ENCODE measurements around the gene GALNT6.
"Not testable (repeated sequence)": the region's sequence is repeated elsewhere in the genome, so short reads cannot be mapped to it uniquely, and the experiment has no call there.

The GALNT6 gene

DNA sequence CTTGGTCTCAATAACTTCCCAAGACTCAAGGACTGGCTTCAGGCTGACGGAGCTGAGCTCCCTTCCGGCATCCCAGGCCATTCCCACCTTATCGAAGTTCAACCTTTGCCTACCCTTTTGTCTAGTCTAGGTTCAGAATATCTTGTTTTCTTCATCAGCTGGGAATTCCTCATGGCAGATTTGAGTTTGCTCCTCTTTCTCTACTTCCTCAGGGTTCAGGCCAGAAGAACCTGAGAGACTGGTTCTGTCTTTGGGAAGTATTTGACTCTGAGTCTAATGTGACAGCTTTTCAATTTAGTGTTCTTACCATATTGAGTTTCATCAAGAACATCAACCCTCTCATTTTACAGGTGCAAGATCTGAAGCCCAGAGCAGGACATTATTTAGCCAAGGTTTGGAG, 69.3 kb downstream of the GALNT6 start:
- DNase-seq: no peak

DNA sequence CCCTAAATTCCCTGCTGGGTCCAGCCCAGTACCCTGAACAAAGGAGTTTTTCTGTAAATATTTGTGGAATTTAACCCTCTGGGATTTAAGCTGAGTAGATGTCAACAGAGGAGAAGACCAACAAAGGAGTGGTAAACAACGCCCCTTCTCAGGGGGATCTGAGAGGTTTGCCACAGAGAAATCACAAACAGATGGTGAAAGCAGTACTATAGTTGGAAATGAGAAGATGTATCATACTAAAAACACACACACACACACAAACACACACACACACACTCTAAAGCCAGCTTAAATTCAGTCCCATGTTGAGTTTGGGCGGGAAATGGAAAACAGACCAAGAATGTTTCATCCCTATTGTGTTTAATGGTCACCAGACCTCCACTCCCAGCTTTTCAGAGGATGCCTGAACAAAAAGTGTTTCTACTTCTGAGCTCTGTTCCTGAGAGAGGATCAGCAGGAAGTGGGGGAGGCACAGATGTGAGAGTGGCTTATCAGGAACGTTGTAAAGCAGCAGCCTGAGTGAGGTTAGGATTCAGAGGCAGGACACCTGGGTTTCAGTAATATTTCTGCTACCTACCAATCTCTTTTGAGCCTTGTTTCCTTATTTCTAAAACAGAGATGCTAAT, 70.4 kb downstream of the GALNT6 start:
- DNase-seq: no peak

DNA sequence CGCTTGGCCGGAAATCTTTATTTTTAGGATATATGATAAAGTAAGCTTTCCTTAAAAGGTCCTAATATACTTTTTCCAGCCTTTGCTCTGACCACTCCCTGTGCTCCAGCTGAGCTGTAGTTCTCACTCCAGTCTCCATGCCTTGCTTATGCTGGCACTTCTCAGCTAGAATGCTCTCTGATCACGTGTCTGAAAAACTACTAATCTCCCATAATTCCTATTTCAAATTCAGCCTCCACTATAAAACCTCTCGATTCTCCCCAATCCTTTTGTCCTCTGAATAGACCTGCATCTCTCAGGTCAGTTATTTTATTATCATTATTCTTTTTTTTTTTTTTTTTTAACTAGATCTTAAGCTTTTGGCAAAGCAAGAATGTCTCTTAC, 70.9 kb downstream of the GALNT6 start:
- DNase-seq: no peak

DNA sequence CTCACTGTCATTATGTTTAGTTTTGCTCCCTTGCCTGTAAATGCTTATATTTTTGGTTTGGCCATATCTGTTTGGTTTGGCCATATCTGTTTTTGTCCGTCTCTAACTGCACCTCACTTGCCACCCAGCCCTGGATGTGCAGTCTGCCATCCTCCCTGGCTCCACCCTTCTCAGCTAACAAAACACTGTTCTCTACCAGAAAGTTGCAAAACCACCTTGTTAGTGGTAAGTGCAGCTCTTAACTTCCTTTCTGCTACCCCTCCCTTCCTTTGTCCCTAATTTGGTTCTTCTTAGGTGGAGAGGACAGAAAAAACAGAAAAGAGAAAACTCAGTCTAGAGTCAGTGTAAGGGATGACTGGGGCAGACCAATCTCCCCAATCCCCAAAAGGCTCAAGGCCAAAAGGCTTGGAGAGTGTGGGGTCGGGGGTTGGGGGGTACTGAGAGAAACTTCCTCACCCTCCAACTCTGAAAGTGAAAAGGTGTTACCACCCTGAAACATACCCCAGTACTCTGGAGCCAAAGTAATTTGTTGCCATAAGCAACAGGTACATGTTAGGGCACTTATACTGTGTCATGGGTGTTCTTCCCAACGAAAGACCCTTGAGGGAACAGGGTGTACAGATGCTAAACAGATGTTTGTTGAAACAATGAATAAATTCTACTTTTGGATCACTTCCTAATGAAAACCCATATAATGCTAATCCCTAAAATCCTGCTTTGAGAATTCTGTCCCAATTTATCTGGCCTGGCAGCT, 72.2 kb downstream of the GALNT6 start:
- no peak for DNase-seq

- not testable (repeated sequence) for DNase-seq
These were observed 73.0 kb downstream of the GALNT6 start for GRCh38 chr12:51318057-51318806.

- no peak for DNase-seq
These were observed 79.8 kb downstream of the GALNT6 start for GRCh38 chr12:51311389-51311788.

DNA sequence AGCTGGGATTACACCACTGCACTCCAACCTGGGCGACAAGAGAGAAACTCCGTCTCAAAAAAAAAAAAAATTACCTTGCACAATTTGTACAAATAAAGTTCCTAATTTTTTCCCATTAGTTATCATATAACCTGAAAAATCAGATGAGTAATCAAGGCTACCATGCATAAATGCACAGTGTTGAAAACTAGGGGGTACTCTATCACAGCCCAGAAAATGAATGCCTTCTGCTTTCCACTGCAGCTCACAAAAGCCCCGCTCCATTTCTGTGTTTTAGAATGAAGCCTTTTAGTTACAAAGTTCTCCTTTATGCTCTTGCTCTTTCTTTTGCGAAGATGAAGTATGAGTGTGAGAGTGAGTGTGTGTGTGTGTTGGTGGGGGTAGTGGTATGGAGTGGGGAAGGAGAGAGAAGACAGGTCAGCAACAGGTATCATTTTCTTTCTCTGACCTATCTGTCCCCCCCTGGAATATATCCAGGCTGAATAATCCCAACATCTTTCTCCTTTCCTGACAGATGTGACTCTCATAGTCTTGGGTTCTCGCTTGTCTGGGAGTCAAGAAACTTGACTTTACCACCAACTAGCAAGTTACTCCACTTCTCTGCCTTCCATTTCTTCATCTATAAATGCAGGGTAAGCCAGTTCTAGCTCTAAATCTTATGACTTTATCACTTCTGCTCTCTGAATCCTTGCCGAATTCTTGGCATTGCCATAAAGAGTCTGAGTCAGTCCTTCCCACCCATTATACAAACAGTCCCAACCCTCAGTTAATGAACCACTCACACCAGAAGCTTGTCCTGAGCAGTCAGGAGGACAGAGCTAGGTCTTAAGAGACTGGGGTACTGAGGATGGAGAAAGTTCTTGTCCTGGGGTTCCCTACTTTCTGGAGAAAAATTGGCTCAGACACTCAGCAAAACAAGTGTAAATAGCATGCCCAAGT, 83.3 kb downstream of the GALNT6 start:
- no peak for DNase-seq

DNA sequence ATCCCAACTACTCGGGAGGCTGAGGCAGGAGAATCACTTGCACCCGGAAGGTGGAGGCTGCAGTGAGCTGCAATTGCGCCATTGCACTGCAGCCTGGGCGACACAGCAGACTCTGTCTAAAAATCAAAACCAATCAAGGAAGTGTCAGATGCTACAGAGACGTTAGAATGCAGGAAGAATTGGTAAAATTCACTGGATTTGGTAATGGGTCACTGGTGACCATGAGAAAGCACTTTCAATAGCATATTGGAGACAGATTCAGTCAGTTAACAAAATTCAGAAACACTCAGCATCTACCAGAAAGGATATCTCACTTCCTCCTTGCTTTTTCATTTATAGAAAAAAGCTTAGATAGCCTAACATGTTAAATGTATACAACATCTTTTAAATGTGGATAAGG, 84.7 kb downstream of the GALNT6 start:
- no peak for DNase-seq
